WERI-Rb-1 (cell line): ENCODE results near the gene RTKN.

Experiments
- DNase-seq: peaks from one replicate; pipeline ENCODE4 v3.0.0-alpha.2; 2020
- H3K27ac ChIP-seq: fragments of 250-450 bp; sonication (Bioruptor Pico); 2 replicates; pipeline ENCODE4 v1.5.1; 2020; ENCODE audit warnings: mild to moderate bottlenecking, moderate library complexity
- H3K27me3 ChIP-seq: fragments of 250-450 bp; sonication (Bioruptor Pico); 2 replicates; pipeline ENCODE4 v1.5.1; 2021; ENCODE audit warnings: mild to moderate bottlenecking, low read depth, moderate library complexity; ENCODE audit not compliant: insufficient read depth, severe bottlenecking
- H3K36me3 ChIP-seq: fragments of 250-450 bp; sonication (Bioruptor Pico); 2 replicates; pipeline ENCODE4 v1.5.1; 2020; ENCODE audit warnings: mild to moderate bottlenecking, moderate library complexity
- H3K4me3 ChIP-seq: 2 replicates; pipeline ENCODE4 v1.5.1; 2011; ENCODE audit warnings: low read depth, mild to moderate bottlenecking, control low read depth, low read length
- H3K9me3 ChIP-seq: fragments of 250-450 bp; sonication (Bioruptor Pico); 2 replicates; pipeline ENCODE4 v1.5.1; 2021; ENCODE audit warnings: mild to moderate bottlenecking, moderate library complexity; ENCODE audit not compliant: severe bottlenecking
- CTCF ChIP-seq: IDR thresholded peaks from 2 replicates; pipeline ENCODE4 v1.5.1; 2011; ENCODE audit warnings: low read depth, mild to moderate bottlenecking, control low read depth, inconsistent platforms, low read length

The RTKN gene

GRCh38 chr2:74430502-74430901 lies 11.2 kb downstream of the RTKN start:
- Histone ChIP-seq H3K4me3 (no peak overlapping the region), H3K27me3 (no peaks in the 10 kb centered on the region), H3K9me3 (no peaks in the 10 kb centered on the region), H3K36me3 (peaks cover 39% of the 10 kb centered on the region), H3K27ac (no peak overlapping the region)
- DNase-seq = no peak
- TF ChIP-seq CTCF = no peak

- no peak for TF ChIP-seq CTCF
- Histone ChIP-seq H3K27me3 (no peaks in the 10 kb centered on the region), H3K27ac (no peak overlapping the region), H3K9me3 (no peaks in the 10 kb centered on the region), H3K4me3 (no peak overlapping the region), H3K36me3 (peaks cover 46% of the 10 kb centered on the region)
- DNase-seq = no peak
Measured at GRCh38 chr2:74429487-74430451, 12.0 kb downstream of the RTKN start.

GRCh38 chr2:74428675-74429074 lies 13.1 kb downstream of the RTKN start:
- Histone ChIP-seq H3K9me3 (no peaks in the 10 kb centered on the region), H3K36me3 (peaks cover 48% of the 10 kb centered on the region), H3K27me3 (no peaks in the 10 kb centered on the region), H3K4me3 (no peak overlapping the region), H3K27ac (no peak overlapping the region)
- DNase-seq = no peak
- TF ChIP-seq CTCF = no peak

- peaks cover 48% of the 10 kb centered on the region for H3K36me3 ChIP-seq
- no peaks in the 10 kb centered on the region for H3K27me3 ChIP-seq
- H3K9me3 ChIP-seq = no peaks in the 10 kb centered on the region
- TF ChIP-seq CTCF = no peak
- DNase-seq = no peak
- H3K27ac ChIP-seq = no peak overlapping the region
- H3K4me3 ChIP-seq = no peak overlapping the region
Measured at GRCh38 chr2:74427551-74427950, 14.2 kb downstream of the RTKN start.

- H3K4me3 ChIP-seq = no peak overlapping the region
- no peak for TF ChIP-seq CTCF
- H3K27me3 ChIP-seq = no peaks in the 10 kb centered on the region
- DNase-seq = peak; percentile 54
- H3K27ac ChIP-seq = no peak overlapping the region
- H3K9me3 ChIP-seq = no peaks in the 10 kb centered on the region
- H3K36me3 ChIP-seq = peaks cover 48% of the 10 kb centered on the region
Measured at GRCh38 chr2:74426181-74426758, 15.5 kb downstream of the RTKN start.
